Spleen (tissue), 11 donors: ENCODE data around the gene POLR3B. TPM values are rescaled to one million over a fixed set of nuclear protein-coding genes. Genes with fewer than 3 reads are reported as not detected.

Experiments
- DNase-seq: peaks from one replicate; pipeline ENCODE4 v3.0.0-alpha.2; 2020
- H3K27ac ChIP-seq, 8 donors: fragments of 200-600 bp; sonication (generic) in 7 of 8; 1 replicate in 4 of 8; 2 replicates in 4 of 8; pipeline versions ENCODE4 v1.5.0 to v1.8.0; 2016 to 2021; ENCODE audit warnings: inconsistent platforms in 4 of 8, mild to moderate bottlenecking in 4 of 8, moderate library complexity in 1 of 8
- H3K27me3 ChIP-seq, 7 donors: fragments of 200-600 bp; sonication (generic) in 6 of 7; replicated peaks in 1 of 7; 1 replicate in 4 of 7; 2 replicates in 3 of 7; pipeline versions ENCODE4 v1.5.0 to v1.8.0; 2016 to 2021; ENCODE audit warnings: inconsistent platforms in 3 of 7, mild to moderate bottlenecking in 1 of 7
- H3K36me3 ChIP-seq, 6 donors: fragments of 200-600 bp; sonication (generic) in 5 of 6; 1 replicate in 4 of 6; 2 replicates in 2 of 6; pipeline versions ENCODE4 v1.5.0 to v1.8.0; 2016 to 2021; ENCODE audit warnings: inconsistent platforms in 2 of 6
- H3K4me1 ChIP-seq, 6 donors: fragments of 200-600 bp; sonication (generic) in 5 of 6; 1 replicate in 3 of 6; 2 replicates in 3 of 6; pipeline versions ENCODE4 v1.5.0 to v1.8.0; 2016 to 2021; ENCODE audit warnings: inconsistent platforms in 3 of 6
- H3K4me3 ChIP-seq, 8 donors: fragments of 200-600 bp; sonication (generic) in 7 of 8; 1 replicate in 4 of 8; 2 replicates in 4 of 8; pipeline versions ENCODE4 v1.5.0 to v1.8.0; 2016 to 2021; ENCODE audit warnings: inconsistent platforms in 4 of 8, mild to moderate bottlenecking in 4 of 8, moderate library complexity in 2 of 8
- H3K9me3 ChIP-seq, 8 donors: fragments of 200-600 bp; sonication (generic) in 7 of 8; 1 replicate in 4 of 8; 2 replicates in 4 of 8; pipeline versions ENCODE4 v1.5.0 to v1.8.0; 2016 to 2021; ENCODE audit warnings: inconsistent platforms in 4 of 8
- POLR2A ChIP-seq, 3 donors: fragments of 450-650 bp; IDR thresholded peaks; one replicate each; pipeline ENCODE4 v1.5.1; 2017; ENCODE audit warnings: antibody characterized with exemption in 3 of 3, mild to moderate bottlenecking in 1 of 3
- POLR2AphosphoS5 ChIP-seq, 3 donors: sonication (generic); formaldehyde crosslinking; IDR thresholded peaks; one replicate each; pipeline ENCODE4 v1.5.1; 2017; ENCODE audit warnings: antibody characterized with exemption in 3 of 3
- WGBS, 5 donors: extraction: QIAGEN DNeasy Blood & Tissue Kit in 3 of 5; methylation state at CpG; one replicate each; pipeline versions ENCODE4 v1.1.5 to v1.1.7; 2013 to 2018; 5-methylcytosine and 5-hydroxymethylcytosine counted together
- intact Hi-C: fragments of 100-400 bp; cut with DNase I; formaldehyde crosslinking; loops from one replicate; pipeline ENCODE4 v1.15.0; 2023; ENCODE audit warnings: low total_unique reads
- polyA plus RNA-seq, 3 donors: library from polyadenylated mRNA; stranded (reverse); fragments of 200-250 nt; gene quantifications; one replicate each; pipeline ENCODE4 v1.2.1, GENCODE V29; 2013
- total RNA-seq, 7 donors: library from RNA; depleted of rRNA in 3 of 7; stranded (reverse); fragments of >200 nt in 3 of 7; fragmentation: NEBNext Ultra II Directional in 4 of 7; extraction: Animal tissue kit (Norgen Biotek cat#: 25700) in 4 of 7; gene quantifications; one replicate each; pipeline versions ENCODE4 v1.1.0 to v1.2.1, GENCODE V29; 2016 to 2021
- TF ChIP-seq, protein P1 (sequence below), 11 experiments: fragments of 200-600 bp in 7 of 11; fragments of 450-650 bp in 4 of 11; sonication (generic) in 4 of 11; IDR thresholded peaks in 8 of 11; conservative IDR thresholded peaks in 3 of 11; 1 replicate in 7 of 11; 2 replicates in 4 of 11; pipeline versions ENCODE4 v1.4.0 to v1.8.0; 2016 to 2021; ENCODE audit warnings: antibody characterized with exemption in 11 of 11, inconsistent platforms in 4 of 11, mild to moderate bottlenecking in 1 of 11
- donor health status: healthy with polysubstance abuse.
- donor health status: DM: no; HTN: no; CAD: no; lungs with moderate emphysema.
- donor health status: DM: no; HTN: no; CAD: no.
- donor health status: Bipolar disorder and iron deficiency.
- donor health status: healthy.
- donor health status: DM: no; HTN: no; CAD: no.
- donor health status: DM: yes; HTN: yes; CAD: no.

The POLR3B gene
- total and polyA plus RNA-seq, 10 donors, result 1.9 to 10.0 (median 5.6) TPM

DNA sequence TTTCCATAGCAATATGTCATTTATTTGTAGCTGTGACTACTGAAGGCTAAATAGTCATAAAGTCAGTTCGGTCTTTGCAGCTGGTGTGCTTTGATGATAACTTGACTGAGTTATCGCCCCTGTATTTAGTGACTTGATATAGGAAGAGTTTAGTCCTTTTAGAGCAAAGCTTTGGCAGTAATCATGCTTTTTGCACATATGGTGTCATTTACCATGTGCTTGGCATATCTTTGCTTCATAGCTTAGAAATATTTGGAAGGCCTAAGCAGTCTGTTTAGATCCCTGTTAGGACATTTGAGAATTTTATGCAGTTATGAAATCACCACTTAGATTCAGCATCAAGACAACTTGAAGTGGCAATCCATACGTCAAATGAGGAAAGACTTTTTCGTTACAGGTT, 31.6 kb downstream of the POLR3B start:
- 91 to 95% (median 94%) methylated on average over 4 of the region's 4 CpGs for WGBS, 5 donors
- H3K4me3 ChIP-seq, result no peak overlapping the region
- no peaks in the 10 kb centered on the region for H3K9me3 ChIP-seq
- peaks cover 0 to 61% (median 9%) of the 10 kb centered on the region in 6 donors for H3K36me3 ChIP-seq
- H3K27me3 ChIP-seq, result no peaks in the 10 kb centered on the region
- H3K4me1 ChIP-seq, result peaks cover 0 to 3% (median 0%) of the 10 kb centered on the region in 6 donors
- DNase-seq, result no peak
- no peak for TF ChIP-seq POLR2AphosphoS5 (IDR thresholded peaks at IDR 0.05)
- TF ChIP-seq, protein P1, sequence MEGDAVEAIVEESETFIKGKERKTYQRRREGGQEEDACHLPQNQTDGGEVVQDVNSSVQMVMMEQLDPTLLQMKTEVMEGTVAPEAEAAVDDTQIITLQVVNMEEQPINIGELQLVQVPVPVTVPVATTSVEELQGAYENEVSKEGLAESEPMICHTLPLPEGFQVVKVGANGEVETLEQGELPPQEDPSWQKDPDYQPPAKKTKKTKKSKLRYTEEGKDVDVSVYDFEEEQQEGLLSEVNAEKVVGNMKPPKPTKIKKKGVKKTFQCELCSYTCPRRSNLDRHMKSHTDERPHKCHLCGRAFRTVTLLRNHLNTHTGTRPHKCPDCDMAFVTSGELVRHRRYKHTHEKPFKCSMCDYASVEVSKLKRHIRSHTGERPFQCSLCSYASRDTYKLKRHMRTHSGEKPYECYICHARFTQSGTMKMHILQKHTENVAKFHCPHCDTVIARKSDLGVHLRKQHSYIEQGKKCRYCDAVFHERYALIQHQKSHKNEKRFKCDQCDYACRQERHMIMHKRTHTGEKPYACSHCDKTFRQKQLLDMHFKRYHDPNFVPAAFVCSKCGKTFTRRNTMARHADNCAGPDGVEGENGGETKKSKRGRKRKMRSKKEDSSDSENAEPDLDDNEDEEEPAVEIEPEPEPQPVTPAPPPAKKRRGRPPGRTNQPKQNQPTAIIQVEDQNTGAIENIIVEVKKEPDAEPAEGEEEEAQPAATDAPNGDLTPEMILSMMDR (IDR thresholded peaks at IDR 0.05 in 8 of 11, conservative IDR thresholded peaks at IDR 0.05 in 3 of 11), result no peak
- TF ChIP-seq POLR2A (IDR thresholded peaks at IDR 0.05), result no peak
- intact Hi-C loops, result loop anchor here (5.0 to 10.0 kb wide), 3 partner anchors 453 to 716 kb away; no protein-coding TSS in a partner anchor
- no peak overlapping the region for H3K27ac ChIP-seq

DNA sequence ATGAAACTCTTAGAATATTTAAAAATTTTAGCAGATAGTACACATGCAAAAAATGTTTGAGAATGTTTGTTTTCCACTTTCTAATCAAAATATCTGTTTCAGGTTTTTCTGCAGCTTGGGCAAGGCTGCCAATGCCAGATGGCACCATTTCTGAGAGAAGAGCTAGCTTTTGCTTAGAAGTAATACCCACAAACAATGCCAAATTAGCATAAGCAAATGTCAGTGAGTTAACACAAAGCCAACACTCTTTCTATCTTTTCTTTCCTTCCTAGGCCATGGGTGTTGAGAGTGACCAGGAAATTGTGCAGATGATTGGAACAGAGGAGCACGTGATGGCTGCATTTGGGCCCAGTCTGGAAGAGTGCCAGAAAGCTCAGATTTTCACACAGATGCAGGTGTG, 35.2 kb downstream of the POLR3B start:
- Histone ChIP-seq H3K4me1 (no peaks in the 10 kb centered on the region), H3K27ac (no peak overlapping the region), H3K36me3 (peaks cover 0 to 80% (median 23%) of the 10 kb centered on the region in 6 donors), H3K4me3 (no peak overlapping the region), H3K9me3 (no peaks in the 10 kb centered on the region), H3K27me3 (no peaks in the 10 kb centered on the region)
- 78 to 91% (median 83%) methylated on average over 1 of the region's 1 CpG for WGBS, 5 donors
- TF ChIP-seq, protein P1 (IDR thresholded peaks at IDR 0.05 in 8 of 11, conservative IDR thresholded peaks at IDR 0.05 in 3 of 11), result no peak
- TF ChIP-seq POLR2A (IDR thresholded peaks at IDR 0.05) (no peak), POLR2AphosphoS5 (IDR thresholded peaks at IDR 0.05) (no peak)
- intact Hi-C loops, result no loop called here
- DNase-seq, result no peak

DNA sequence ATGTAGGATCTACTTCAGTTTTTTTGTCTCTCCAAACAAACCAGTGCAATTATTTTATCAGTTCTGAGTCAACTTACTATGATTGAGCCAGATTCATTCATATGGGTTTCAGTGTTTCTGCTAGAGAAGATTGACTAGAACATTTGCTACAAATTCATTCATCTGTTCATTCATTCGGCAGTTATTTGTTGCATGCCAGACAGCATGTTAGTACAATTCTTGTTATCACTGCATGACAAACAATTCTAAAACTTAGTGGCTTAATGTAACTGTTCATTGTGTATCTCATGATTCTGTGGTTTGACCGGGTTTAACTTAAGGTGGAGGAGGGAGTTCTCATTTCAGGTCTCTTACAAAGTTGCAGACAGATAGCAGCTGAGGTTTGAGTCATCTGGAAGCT, 52.3 kb downstream of the POLR3B start:
- Histone ChIP-seq H3K9me3 (no peaks in the 10 kb centered on the region), H3K27ac (no peak overlapping the region), H3K4me3 (no peak overlapping the region), H3K27me3 (no peaks in the 10 kb centered on the region), H3K4me1 (no peaks in the 10 kb centered on the region), H3K36me3 (peaks cover 0 to 56% (median 12%) of the 10 kb centered on the region in 6 donors)
- intact Hi-C loops, result no loop called here
- no peak for TF ChIP-seq POLR2AphosphoS5 (IDR thresholded peaks at IDR 0.05)
- no peak for TF ChIP-seq POLR2A (IDR thresholded peaks at IDR 0.05)
- TF ChIP-seq, protein P1 (IDR thresholded peaks at IDR 0.05 in 8 of 11, conservative IDR thresholded peaks at IDR 0.05 in 3 of 11), result no peak
- DNase-seq, result no peak
- 81 to 92% (median 87%) methylated on average over 2 of the region's 2 CpGs for WGBS, 5 donors

DNA sequence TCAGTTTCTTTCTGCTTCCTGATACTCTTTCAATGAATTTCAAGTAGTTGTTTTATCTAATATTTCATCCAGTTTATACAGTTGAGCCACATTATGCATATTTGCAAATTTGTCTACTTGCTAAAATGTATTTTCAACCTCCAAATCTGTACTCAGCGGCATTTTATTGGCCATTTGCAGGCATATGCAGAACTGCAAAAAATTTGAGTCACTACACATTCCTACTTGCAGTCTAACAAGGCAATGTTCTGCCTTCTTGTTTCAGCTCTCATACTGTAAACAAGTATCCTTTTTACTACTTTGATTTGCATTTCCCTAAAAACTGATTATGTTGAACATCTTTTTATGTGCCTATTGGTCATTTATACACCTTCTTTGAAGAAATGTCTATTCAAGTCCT, 55.0 kb downstream of the POLR3B start:
- H3K36me3 ChIP-seq, result peaks cover 0 to 72% (median 20%) of the 10 kb centered on the region in 6 donors
- no peak overlapping the region for H3K4me3 ChIP-seq
- H3K27ac ChIP-seq, result no peak overlapping the region
- no peaks in the 10 kb centered on the region for H3K4me1 ChIP-seq
- TF ChIP-seq POLR2AphosphoS5 (IDR thresholded peaks at IDR 0.05) (no peak), POLR2A (IDR thresholded peaks at IDR 0.05) (no peak)
- TF ChIP-seq, protein P1 (IDR thresholded peaks at IDR 0.05 in 8 of 11, conservative IDR thresholded peaks at IDR 0.05 in 3 of 11), result no peak
- no peak for DNase-seq
- no peaks in the 10 kb centered on the region for H3K27me3 ChIP-seq
- WGBS, 5 donors, result 89 to 100% (median 98%) methylated on average over 1 of the region's 1 CpG
- intact Hi-C loops, result no loop called here
- H3K9me3 ChIP-seq, result no peaks in the 10 kb centered on the region
